Suppressor macrophage (primary cell): ENCODE results near the gene PDZRN4.
"Not testable (repeated sequence)": the region's sequence is repeated elsewhere in the genome, so short reads cannot be mapped to it uniquely, and the experiment has no call there.

Source experiments
- DNase-seq, 4 experiments: peaks; one replicate each; pipeline ENCODE4 v3.0.0-alpha.2; 2020 to 2022
- total RNA-seq, 17 experiments: gene quantifications; one replicate each; lab custom pipeline; 2026; ENCODE audit warnings: mixed read lengths in 6 of 17, inconsistent platforms in 3 of 17; lab: John Stamatoyannopoulos, UW

Gene PDZRN4
- 0.25 to 22.5 (median 1.2) reads per million in 17 experiments for total RNA-seq

DNA sequence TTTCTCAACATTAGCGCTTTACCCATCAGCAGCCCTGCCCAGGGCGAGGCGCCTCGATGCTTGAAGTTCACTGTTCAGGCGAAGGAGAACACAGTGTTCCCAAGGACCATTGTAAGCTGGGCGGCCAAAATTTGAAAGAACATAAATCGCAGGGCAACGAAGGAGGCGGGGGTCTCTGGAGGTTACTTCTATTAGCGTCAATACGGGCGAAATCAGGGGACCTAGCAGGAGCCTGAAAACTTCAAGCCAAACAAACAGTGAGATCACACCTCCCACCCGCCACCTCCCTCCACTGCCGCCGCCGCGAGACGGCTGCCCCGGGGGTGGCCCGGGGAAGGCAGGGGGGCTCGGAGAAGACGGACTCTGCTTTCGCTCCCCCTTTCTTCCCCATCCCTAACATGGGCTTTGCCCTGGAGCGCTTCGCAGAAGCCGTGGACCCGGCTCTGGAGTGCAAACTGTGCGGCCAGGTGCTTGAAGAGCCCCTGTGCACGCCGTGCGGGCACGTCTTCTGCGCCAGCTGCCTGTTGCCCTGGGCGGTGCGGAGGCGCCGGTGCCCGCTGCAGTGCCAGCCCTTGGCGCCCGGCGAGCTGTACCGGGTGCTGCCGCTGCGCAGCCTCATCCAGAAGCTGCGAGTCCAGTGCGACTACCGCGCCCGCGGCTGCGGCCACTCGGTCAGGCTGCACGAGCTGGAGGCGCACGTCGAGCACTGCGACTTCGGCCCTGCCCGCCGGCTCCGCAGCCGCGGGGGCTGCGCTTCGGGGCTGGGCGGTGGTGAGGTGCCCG lies at the start of gene PDZRN4:
PDZRN4 (plus strand) TSS at position 263 of the 783 bp plus-strand sequence.
- peak in 3 of 4 experiments; percentile 1 to 49 (median 14) for DNase-seq

GRCh38 chr12:41140117-41140516 lies 48.0 kb upstream of the PDZRN4 start:
- DNase-seq: no peak

DNA sequence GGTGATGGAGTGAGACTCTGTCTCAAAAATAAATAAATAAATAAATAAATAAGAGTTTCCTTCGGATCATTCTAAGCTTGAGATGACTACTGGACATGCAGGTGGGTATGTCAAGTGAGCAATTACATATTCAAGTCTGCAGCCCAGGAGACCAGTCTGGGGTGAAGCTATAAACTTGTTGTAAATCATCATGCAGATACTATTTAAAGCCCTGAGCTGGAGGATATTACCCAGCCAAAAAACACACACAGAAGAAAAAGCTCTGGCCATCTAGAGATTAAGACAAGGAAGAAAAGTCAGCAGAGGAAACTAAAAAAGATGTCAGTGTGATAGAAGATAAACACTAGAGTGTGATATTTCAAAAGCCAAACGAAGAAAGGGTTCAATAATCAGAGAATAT lies 47.0 kb upstream of the PDZRN4 start:
- no peak for DNase-seq

DNA sequence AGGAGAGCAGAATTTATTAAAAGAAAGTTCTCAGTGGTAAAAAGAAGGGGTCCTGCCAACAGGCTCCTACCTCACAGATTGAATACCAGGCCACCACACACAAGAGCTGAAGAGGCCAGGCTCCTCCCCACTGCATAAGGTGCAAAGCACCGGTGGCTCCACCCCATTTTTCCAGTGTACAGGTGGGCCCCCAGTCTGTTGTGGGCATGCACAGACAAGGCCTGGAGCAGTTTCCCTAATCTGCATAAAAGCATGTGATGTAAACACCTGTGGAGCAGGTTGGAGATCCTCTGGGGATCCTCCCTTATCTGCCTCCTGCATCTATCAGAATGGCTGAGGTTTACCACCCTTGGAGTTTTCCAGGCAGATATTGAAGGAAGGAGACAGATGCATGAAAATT lies 45.7 kb upstream of the PDZRN4 start:
- no peak for DNase-seq

DNA sequence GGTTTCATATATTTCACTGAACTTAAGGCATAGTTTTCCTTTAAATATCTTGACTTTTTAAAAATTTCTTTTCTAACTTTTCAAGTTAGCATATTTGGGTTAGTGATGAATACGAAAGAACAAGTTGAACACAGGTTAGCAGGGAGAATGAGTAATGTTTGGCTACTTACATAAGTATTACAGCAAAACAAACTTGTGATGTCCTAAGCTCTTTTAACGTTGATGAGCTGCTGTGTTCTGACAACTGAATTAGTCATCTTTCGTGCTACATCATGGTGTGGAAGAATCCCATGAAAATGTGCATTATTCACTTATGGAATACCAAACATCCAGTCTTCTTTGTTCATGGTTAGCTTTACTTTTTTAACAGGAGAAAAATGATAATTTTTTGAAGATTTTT lies 36.3 kb upstream of the PDZRN4 start:
- no peak for DNase-seq

DNA sequence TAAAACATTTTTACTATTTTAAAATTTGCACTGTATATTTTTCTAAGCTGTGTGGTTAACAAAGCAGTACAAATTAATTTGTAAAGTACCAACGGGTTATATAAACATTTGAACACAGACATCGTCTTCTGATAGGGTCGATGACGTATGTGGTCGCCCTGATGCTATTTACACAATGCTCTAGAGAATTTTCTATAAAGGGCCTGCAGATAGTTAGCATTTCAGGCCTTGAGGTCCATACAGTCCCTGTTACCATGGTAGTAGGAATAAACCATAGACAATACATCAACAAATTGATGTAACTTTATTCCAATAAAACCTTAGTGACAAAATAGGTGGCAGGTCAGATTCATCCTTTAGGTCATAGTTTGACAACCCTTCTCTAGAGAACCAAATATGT lies 25.7 kb upstream of the PDZRN4 start:
- no peak for DNase-seq

DNA sequence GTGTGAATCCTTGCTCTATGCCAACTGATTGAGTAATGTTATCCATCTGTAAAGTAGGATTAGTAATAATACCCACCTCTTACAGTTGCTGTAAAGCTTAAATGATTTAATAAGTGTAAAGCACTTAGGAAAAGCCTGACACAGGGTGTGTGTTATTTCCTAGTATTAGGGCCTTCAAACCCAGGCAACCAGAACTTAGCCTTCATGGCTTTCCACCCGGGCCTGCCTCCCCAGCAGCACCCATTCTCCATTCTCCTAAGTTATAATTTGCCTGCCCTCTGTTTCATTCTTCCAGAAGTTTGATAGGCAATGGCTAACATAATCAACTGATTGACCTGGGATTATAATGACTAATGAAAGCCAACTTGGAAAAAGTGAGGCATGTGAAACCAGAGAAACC lies 20.4 kb upstream of the PDZRN4 start:
- no peak for DNase-seq

- DNase-seq: no peak
These were observed 13.5 kb upstream of the PDZRN4 start for GRCh38 chr12:41174602-41175001.

DNA sequence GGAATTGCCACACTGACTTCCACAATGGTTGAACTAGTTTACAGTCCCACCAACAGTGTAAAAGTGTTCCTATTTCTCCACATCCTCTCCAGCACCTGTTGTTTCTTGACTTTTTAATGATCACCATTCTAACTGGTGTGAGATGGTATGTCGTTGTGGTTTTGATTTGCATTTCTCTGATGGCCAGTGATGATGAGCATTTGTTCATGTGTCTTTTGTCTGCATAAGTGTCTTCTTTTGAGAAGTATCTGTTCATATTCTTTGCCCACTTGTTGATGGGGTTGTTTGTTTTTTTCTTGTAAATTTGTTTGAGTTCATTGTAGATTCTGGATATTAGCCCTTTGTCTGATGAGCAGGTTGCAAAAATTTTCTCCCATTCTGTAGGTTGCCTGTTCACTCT lies 8.6 kb upstream of the PDZRN4 start:
- not testable (repeated sequence) for DNase-seq

- DNase-seq: no peak
These were observed 3.3 kb upstream of the PDZRN4 start for GRCh38 chr12:41184864-41185263.

- DNase-seq: peak in 2 of 4 experiments; percentile 20
These were observed 2.1 kb upstream of the PDZRN4 start for GRCh38 chr12:41186026-41186425.

- no peak for DNase-seq
These were observed 798 bp downstream of the PDZRN4 start for GRCh38 chr12:41188841-41189394.

DNA sequence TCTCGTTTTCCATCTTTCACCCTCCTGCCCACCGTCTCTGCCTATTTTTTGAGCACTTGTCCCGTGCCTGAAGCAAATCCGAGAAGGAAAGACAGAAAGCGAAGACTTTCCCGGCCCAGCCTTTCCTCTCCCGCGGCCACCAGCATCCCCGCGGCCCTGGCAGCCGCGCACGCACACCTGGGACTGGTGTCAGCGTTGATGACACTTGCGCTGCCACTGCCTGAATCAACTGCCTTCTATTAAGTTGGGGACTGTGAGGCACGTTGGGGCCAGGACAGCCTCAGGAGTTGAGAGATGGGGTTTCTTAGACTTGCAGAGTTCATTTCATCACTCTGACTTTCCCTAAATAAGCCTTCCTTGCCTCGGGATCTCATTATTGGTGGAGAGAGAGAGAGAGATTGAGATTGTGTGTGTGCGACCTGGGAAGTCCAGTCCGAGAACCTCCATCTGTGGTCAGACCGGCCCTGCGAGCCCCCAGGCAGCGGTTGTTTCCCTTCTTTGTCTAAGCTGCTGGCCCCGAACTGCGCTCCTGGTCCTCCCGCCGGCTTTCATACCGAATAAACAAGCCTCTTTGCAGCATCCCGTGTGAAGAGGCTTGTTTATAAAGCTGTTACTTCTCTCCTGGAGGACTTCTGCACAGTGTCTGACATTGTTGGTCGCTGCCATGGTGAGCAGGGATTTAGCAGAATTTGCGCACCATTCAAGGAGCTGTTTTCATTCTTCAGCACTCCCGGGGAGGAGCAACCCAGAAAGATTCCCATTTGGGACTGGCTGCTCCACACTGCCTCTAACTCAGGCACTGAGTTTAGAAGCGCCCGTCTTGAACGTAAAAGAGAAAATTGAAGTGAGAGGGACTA lies 1.5 kb downstream of the PDZRN4 start:
- DNase-seq: no peak

DNA sequence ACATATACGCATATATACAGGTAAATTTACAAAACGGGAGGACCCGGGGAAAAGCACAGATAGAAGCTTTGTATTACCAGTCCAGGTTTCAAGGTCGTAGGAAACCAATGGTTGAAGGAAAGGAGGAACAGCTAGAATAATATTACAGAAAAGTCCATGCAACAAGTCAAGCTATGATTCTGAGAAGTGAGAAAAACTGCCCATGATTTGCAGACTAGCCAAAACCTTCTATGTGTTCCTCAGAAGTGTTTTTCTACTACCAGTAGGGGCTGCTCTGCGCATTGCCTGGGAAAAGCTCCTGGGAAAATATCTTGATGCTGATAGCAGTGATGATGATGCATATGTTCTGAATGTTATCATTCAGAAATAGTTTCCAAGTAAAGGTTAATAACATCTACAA lies 2.2 kb downstream of the PDZRN4 start:
- peak in 1 of 4 experiments; percentile 6 for DNase-seq

GRCh38 chr12:41191549-41191948 lies 3.4 kb downstream of the PDZRN4 start:
- DNase-seq: not testable (repeated sequence)

GRCh38 chr12:41193311-41193710 lies 5.2 kb downstream of the PDZRN4 start:
- DNase-seq: no peak

DNA sequence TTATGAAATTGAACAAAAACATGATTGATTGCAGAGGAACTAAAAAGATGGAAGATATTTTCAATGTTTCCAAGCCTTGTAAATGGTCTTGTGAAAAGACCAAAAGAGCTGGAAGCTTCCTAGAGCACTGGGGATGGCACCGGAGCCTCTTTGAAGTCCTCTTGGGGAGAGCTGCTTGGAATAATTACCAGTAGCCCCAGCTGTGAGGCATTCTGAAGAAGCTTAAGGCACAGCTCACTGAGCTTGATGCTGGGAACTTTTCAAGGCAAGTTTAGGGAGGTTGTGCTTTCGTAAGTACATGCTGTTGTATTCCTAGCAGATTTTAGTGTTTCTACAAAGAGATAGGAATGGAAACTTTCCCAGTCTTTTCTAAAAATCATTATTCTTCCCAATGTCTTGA lies 13.9 kb downstream of the PDZRN4 start:
- no peak for DNase-seq

GRCh38 chr12:41205070-41205709 lies 17.1 kb downstream of the PDZRN4 start:
- DNase-seq: no peak

- DNase-seq: no peak
These were observed 18.2 kb downstream of the PDZRN4 start for GRCh38 chr12:41206298-41206697.

DNA sequence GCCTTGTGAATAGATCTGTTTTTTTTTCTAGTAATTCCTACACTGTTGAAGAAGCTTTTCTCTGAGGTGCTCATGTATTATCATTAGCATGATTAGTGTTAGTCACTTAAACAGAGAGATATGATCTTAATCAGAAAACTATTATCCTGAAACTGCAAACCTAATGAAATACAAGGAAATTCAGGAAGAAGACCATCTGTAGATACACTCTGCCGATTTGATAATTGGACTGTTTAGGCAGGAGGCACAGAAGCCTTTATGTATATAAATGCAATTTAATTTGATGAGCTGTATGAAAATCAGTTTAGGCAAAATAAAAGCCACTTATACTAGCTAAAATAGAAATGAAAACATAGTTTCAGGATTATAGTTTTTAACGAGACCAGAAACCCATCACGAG lies 23.3 kb downstream of the PDZRN4 start:
- no peak for DNase-seq

- no peak for DNase-seq
These were observed 24.5 kb downstream of the PDZRN4 start for GRCh38 chr12:41212625-41213024.

DNA sequence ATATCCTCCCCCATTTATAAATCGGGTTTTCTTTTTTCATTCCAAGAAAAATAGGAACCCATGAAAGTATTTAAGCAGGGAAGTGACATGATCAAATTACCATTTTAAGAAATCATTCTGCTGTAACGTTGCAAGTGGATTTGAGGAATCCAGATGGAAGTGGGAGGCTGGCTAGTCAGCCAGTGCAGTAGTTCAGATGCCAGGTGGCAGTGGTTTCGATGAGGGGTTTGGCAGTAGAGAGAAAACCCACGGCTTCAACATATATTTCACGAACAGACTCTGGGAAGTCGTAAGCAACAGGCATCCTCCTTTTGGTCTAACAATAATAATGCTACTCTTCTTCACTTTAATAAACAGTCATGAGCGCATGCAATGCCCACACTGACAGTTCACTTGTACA lies 25.0 kb downstream of the PDZRN4 start:
- DNase-seq: no peak

DNA sequence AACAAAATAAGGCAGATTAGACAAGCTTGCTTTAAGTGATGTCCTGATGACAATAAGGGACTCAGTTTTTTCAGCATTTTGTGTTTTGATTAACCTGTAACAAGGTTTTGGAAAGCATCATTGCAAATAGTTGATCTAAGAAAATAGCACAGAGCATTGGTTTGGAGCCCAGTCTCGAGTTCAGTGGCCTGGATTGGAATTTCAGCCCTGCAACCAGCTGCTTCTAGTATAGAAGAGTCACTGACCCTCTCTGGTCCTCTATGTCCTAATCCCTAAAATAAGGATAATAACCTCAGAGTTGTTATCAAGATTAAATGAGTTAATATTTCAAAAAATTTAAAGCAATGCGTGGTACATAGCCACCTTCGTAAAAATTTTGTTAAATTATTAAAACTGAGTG lies 25.5 kb downstream of the PDZRN4 start:
- no peak for DNase-seq
